Activated naive CD4-positive, alpha-beta T cell treated with anti-CD3 and anti-CD28 coated beads for 36 hours (primary cell): ENCODE results near the gene EVL. TPM values are rescaled to one million over a fixed set of nuclear protein-coding genes. Genes with fewer than 3 reads are reported as not detected.
"Not testable (repeated sequence)": the region's sequence is repeated elsewhere in the genome, so short reads cannot be mapped to it uniquely, and the experiment has no call there.

Source experiments
- CTCF ChIA-PET: fragments of 350-600 bp; sonication (Branson Sonifier 250); formaldehyde crosslinking; loops from one replicate; lab custom pipeline; 2021; ENCODE audit warnings: antibody characterized with exemption; lab: Charles Lee
- DNase-seq: peaks from one replicate; pipeline ENCODE4 v3.0.0-alpha.2; 2020
- H3K27ac Mint-ChIP-seq: one replicate; pipeline ENCODE4 v1.8.0; 2021; ENCODE audit warnings: mild to moderate bottlenecking, mixed read lengths
- H3K27me3 Mint-ChIP-seq: one replicate; pipeline ENCODE4 v1.8.0; 2021; ENCODE audit warnings: low read depth, mixed read lengths
- H3K36me3 Mint-ChIP-seq: one replicate; pipeline ENCODE4 v1.8.0; 2021; ENCODE audit warnings: low read depth, mixed read lengths
- H3K4me1 Mint-ChIP-seq: one replicate; pipeline ENCODE4 v1.8.0; 2021; ENCODE audit warnings: low read depth, mixed read lengths
- H3K4me3 Mint-ChIP-seq: one replicate; pipeline ENCODE4 v1.8.0; 2021; ENCODE audit warnings: mild to moderate bottlenecking, moderate library complexity, mixed read lengths
- H3K9me3 Mint-ChIP-seq: one replicate; pipeline ENCODE4 v1.8.0; 2021; ENCODE audit warnings: mixed read lengths
- intact Hi-C: fragments of 100-400 bp; cut with micrococcal nuclease; formaldehyde crosslinking; loops from one replicate; pipeline ENCODE4 v1.15.1; 2023
- total RNA-seq, 2 experiments: library from RNA; stranded (reverse); gene quantifications; one replicate each; pipeline ENCODE4 v1.2.3, GENCODE V29; 2021

The EVL gene
- total RNA-seq, 2 experiments from 2014 or later: 173 to 175 TPM

DNA sequence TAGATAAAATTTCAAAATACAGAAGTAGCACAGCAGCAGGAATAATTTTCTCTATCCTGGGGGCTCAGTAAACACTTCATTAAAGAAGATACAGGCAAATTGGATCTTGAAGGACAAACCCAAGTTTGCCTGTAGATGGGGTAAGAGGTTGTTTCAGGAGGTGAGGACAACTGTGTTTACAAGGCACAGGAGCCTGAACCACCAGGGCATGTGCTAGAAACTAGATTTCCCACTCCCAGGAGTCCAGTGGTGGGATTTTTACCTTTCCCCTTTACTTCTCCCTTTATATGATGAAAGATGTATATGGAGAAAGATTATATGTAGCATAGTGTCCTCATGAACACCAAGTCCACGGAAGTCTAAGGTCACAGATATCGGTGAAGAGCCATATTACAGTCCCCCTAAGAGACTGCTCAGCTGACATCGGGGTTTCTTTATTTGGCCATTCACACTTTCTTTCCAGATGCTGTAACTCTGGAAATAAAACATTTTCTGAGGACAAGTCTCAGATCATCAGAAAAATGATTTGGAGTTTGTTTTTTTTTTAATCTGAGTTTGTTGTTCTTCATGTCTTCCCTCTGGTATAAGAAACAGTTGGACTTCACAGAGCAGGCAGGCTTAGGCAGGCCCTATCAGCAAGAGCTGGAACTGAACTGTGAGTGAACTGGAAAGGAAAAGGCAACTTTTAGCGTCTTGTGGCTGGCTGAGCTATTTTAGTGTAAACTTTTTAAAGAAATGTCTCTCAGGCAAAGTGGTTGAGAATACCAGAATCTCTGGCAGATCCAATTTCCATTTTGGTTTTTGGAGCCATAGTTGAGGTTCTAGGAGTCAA lies 8.0 kb upstream of the EVL start:
- peaks cover 2% of the 10 kb centered on the region for H3K36me3 Mint-ChIP-seq
- peaks cover 52% of the 10 kb centered on the region for H3K4me1 Mint-ChIP-seq
- peak overlapping the region; percentile 25 for H3K4me3 Mint-ChIP-seq
- no peaks in the 10 kb centered on the region for H3K27me3 Mint-ChIP-seq
- peak overlapping the region; percentile 80 for H3K27ac Mint-ChIP-seq
- H3K9me3 Mint-ChIP-seq: no peaks in the 10 kb centered on the region
- CTCF ChIA-PET: interaction anchor here (0.5 to 4.5 kb wide), 17 partner anchors 10 to 327 kb away, joined by 3 to 34 read pairs (median 3); no protein-coding TSS in a partner anchor
- no peak for DNase-seq
- intact Hi-C loops: loop anchor here (1.0 to 5.0 kb wide), 4 partner anchors 8 to 136 kb away; partner anchors contain the start of genes DEGS2 and EVL

DNA sequence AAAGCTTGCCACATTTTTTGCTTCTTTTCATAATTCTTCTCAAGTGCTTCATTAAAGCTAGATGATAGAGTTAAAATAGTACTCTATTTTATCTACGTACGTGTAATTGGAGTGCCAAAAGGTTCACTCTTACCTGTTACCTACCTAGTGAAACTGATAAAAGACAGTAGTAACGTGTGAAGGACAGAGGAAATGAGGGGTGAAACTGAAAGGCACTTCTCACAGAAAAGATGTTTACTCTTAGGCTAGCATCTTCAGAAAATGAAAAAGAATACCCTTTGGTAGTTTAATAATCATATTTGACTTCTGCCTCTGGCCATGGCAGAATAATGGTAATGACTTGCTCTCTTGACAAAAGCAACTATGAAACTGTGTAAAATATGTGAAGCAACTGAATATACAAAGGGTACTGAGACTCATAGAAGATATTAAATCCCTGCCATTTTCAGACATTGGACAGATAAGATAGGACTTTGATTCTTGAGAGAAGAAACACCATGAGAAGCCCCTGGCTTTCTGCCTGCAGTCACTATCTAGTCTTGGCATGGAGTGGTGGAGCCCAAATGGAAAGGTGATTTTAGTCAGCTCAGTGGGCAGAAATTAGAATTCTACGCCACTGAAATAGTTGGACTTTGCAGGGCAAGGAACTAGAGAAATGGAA lies 6.3 kb upstream of the EVL start:
- CTCF ChIA-PET: interaction anchor here (1.2 to 4.5 kb wide), 5 partner anchors 13 to 49 kb away, joined by 3 to 34 read pairs (median 12); no protein-coding TSS in a partner anchor
- Mint-ChIP-seq H3K4me1 (peaks cover 69% of the 10 kb centered on the region), H3K9me3 (no peaks in the 10 kb centered on the region), H3K27me3 (no peaks in the 10 kb centered on the region), H3K36me3 (peaks cover 2% of the 10 kb centered on the region), H3K27ac (peak overlapping the region; percentile 100), H3K4me3 (peak overlapping the region; percentile 72)
- DNase-seq: no peak
- intact Hi-C loops: loop anchor here (1.0 to 5.0 kb wide), 2 partner anchors 10 to 98 kb away; partner anchors contain the start of gene DEGS2

DNA sequence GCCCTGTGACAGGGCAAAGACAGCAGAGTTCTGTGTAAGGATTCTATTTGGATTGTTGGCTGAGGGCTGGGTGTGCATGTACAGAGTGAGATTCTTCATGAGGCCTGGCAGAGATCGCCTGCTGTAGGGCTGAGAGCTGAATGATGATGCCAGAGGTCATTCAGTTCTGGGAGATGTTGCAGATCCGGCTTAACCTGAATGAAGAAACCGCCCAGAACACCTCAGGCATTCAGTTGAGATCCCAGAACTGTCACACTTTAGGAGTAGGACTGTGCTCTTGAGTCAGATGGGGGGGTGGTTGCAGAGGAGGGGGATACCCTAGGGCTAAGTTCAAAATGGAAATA lies 5.8 kb upstream of the EVL start:
- H3K4me3 Mint-ChIP-seq: peak overlapping the region; percentile 72
- intact Hi-C loops: loop anchor here (1.0 to 5.0 kb wide), 2 partner anchors 10 to 98 kb away; partner anchors contain the start of gene DEGS2
- peaks cover 2% of the 10 kb centered on the region for H3K36me3 Mint-ChIP-seq

DNA sequence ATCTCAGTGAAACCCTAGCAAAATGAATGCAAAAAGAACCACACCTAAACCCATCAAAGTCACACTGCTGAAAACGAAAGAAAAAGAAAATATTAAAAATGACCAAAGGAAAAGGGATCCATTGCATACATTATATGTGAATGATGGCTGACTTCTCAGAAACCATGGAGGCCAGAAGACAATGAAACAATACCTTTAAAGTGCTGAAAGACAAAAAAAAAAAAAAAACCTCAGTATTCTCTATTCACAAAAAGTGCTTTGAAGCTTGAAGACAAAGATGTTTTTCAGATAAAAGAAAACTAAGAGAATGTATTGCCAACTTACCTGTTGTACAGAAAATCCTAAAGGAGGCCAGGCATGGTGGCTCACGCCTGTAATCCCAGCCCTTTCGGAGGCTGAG lies 4.5 kb upstream of the EVL start:
- Mint-ChIP-seq H3K9me3 (no peaks in the 10 kb centered on the region), H3K27me3 (no peaks in the 10 kb centered on the region), H3K36me3 (peaks cover 2% of the 10 kb centered on the region), H3K27ac (peak overlapping the region; percentile 100), H3K4me3 (peak overlapping the region; percentile 56), H3K4me1 (peaks cover 85% of the 10 kb centered on the region)
- CTCF ChIA-PET: interaction anchor here (0.6 to 1.8 kb wide), 8 partner anchors 11 to 162 kb away, joined by 3 to 7 read pairs (median 4); no protein-coding TSS in a partner anchor
- intact Hi-C loops: loop anchor here (10.0 kb wide), 1 partner anchor 786 kb away; the partner anchor contains the start of gene BCL11B
- no peak for DNase-seq

More for the DNA sequence above, 5.8 kb upstream of the EVL start:
- Mint-ChIP-seq H3K9me3 (no peaks in the 10 kb centered on the region), H3K27me3 (no peaks in the 10 kb centered on the region), H3K27ac (peak overlapping the region; percentile 100), H3K4me1 (peaks cover 74% of the 10 kb centered on the region)
- CTCF ChIA-PET: interaction anchor here (1.2 to 4.5 kb wide), 4 partner anchors 12 to 49 kb away, joined by 3 to 34 read pairs (median 10); no protein-coding TSS in a partner anchor
- peak; percentile 55 for DNase-seq

DNA sequence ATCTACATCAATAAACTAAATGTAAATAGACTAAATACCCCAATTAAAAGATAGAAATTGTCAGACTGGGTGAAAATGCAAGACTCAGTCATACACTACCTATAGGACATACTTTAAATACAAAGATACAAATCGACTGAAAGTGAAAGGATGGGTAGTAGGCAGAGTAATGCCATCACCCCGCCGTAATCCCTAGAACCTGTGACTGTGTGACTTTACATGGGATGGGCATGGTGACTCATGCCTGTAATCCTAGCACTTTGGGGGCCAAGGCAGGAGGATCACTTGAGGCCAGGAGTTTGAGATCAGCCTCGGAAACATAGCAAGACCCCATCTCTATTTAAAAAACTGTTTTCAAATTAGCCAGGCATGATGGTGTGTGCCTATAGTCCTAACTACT lies 2.6 kb upstream of the EVL start:
- intact Hi-C loops: loop anchor here (10.0 kb wide), 1 partner anchor 788 kb away; the partner anchor contains the start of gene BCL11B
- H3K4me3 Mint-ChIP-seq: peak overlapping the region; percentile 73
- H3K27me3 Mint-ChIP-seq: no peaks in the 10 kb centered on the region
- H3K4me1 Mint-ChIP-seq: peaks cover 83% of the 10 kb centered on the region
- peaks cover 5% of the 10 kb centered on the region for H3K36me3 Mint-ChIP-seq
- no peaks in the 10 kb centered on the region for H3K9me3 Mint-ChIP-seq
- CTCF ChIA-PET: interaction anchor here (1.6 kb wide), 1 partner anchor 11 kb away, joined by 6 read pairs; no protein-coding TSS in a partner anchor
- peak overlapping the region; percentile 100 for H3K27ac Mint-ChIP-seq
- DNase-seq: peak; percentile 79

DNA sequence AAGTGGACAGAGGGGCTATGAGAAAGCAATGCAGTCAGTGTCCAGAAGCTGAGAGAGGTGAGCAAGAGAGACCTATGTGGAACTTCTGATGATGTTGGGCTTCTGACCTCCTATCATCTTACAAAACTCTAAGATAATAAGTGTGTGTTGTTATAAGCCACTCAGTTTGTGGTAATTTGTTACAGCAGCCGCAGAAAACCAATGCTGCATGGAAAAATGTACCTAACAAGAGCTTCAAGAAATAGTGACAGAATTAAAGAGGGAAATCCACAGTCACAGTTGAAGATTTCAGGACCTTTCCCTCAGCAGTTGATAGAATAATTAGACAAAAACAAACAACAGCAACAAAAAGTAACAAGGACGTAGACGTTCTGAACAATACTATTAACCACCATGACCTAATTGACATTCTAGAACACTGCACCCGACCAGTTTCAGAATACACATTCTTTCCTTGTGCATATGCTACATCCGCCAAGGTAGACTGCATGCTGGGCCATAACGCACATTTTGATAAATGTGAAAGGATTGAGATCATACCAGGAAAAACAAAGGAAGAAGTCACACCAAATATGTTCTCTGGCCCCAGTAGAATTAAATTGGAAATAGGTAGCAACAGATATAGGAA lies 1.8 kb upstream of the EVL start:
- CTCF ChIA-PET: interaction anchor here (34.6 kb wide), 1 partner anchor 37 kb away, joined by 932 read pairs; no protein-coding TSS in a partner anchor
- intact Hi-C loops: loop anchor here (10.0 kb wide), 1 partner anchor 789 kb away; the partner anchor contains the start of gene BCL11B
- DNase-seq: peak; percentile 59
- H3K27me3 Mint-ChIP-seq: no peaks in the 10 kb centered on the region
- H3K4me1 Mint-ChIP-seq: peaks cover 84% of the 10 kb centered on the region
- H3K9me3 Mint-ChIP-seq: no peaks in the 10 kb centered on the region
- peaks cover 12% of the 10 kb centered on the region for H3K36me3 Mint-ChIP-seq
- peak overlapping the region; percentile 73 for H3K4me3 Mint-ChIP-seq
- peak overlapping the region; percentile 100 for H3K27ac Mint-ChIP-seq

DNA sequence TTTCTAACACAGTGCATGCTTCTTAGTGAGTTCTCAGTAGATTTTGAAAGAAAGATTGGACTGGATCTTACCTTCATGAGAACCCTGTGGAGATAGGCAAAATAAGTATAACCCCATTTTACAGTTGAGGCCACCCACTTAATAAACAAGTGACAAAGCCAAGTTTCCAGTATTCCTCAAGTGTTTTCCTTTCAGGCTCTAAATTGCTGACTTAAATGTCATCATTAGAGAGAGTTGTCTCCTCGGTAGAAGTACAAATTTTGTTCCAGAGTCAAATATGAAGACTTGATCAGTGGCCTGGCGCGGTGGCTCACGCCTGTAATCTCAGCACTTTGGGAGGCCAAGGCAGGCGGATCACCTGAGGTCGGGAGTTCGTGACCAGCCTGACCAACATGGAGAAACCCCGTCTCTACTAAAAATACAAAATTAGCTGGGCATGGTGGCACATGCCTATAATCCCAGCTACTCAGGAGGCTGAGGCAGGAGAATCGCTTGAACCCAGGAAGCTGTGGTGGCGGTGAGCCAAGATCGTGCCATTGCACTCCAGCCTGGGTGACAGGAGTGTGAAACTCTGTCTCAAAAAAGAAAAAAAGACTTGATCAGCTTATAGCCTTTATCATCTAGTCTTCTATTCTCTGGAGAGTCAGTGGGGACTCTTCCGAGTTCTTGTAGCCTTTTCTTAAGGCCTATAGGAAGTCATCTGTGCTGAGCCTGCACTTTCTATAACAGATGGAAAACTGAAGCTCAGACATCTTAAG lies 708 bp upstream of the EVL start:
- intact Hi-C loops: loop anchor here (1.0 to 10.0 kb wide), 5 partner anchors 7 to 1758 kb away; partner anchors contain the start of genes BCL11B and CYP46A1
- DNase-seq: peak; percentile 59
- peaks cover 14% of the 10 kb centered on the region for H3K36me3 Mint-ChIP-seq
- not testable (repeated sequence) for H3K9me3 Mint-ChIP-seq, H3K27me3 Mint-ChIP-seq
- CTCF ChIA-PET: interaction anchor here (1.5 to 34.6 kb wide), 4 partner anchors 9 to 36 kb away, joined by 4 to 932 read pairs (median 92); no protein-coding TSS in a partner anchor
- H3K27ac Mint-ChIP-seq: peak overlapping the region; percentile 100
- H3K4me3 Mint-ChIP-seq: peak overlapping the region; percentile 83
- peaks cover 80% of the 10 kb centered on the region for H3K4me1 Mint-ChIP-seq

DNA sequence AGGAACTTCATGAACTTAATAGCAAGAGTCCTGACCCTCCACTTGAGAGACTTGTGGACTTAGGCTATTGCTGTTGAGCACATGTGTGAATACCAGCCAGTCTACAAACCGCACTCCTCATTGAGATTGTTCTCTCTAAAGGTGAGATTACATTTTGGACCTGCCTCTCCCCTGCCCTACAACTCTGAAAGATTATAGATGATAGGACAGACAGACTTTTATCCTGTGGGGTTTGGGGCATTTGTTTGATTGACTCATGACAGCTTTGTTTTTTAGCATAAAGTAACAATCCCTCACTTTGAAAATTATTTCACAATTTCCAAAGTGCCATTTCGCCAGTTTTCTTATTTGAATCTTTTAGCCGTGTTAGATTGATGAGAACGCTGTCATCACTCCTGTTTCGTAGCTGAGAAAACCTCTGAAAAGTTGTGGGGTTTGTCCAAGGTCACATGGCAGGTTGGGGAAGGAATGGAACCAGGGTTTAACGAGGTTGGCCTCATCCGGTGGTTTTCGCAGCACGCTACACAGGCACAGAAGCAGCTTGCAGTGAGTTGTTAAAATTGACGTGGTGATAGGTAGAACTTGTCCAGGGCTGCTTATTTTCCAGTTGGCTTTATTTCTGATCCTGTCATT lies 836 bp downstream of the EVL start:
- Mint-ChIP-seq H3K4me1 (peaks cover 80% of the 10 kb centered on the region), H3K9me3 (no peaks in the 10 kb centered on the region), H3K36me3 (peaks cover 14% of the 10 kb centered on the region), H3K27ac (peak overlapping the region; percentile 100), H3K4me3 (peak overlapping the region; percentile 83), H3K27me3 (no peaks in the 10 kb centered on the region)
- intact Hi-C loops: loop anchor here (1.0 to 10.0 kb wide), 7 partner anchors 9 to 1756 kb away; partner anchors contain the start of genes BCL11B and CYP46A1
- peak; percentile 93 for DNase-seq
- CTCF ChIA-PET: interaction anchor here (1.6 to 34.6 kb wide), 4 partner anchors 8 to 34 kb away, joined by 5 to 932 read pairs (median 92); no protein-coding TSS in a partner anchor

DNA sequence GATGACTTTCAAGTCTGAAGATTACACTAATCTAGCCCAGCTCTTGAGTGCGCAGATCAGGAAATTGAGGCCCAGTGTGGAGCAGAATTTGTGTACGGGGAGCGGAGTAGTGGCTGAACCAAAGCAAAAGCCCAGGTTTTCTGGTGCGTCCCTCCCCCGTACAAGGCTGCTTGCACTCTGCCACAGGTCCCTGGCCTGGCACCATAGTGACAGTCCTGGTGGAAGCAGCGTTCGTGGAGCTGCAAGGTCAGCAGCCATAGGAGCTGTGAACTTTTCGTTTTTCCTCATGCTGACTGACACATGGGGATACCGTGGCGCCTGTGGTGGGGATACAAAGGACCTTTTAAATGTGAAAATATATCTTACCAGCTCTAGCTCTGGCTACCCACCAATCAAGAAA lies 1.7 kb downstream of the EVL start:
- H3K36me3 Mint-ChIP-seq: peaks cover 14% of the 10 kb centered on the region
- CTCF ChIA-PET: interaction anchor here (0.7 to 34.6 kb wide), 7 partner anchors 9 to 308 kb away, joined by 3 to 932 read pairs (median 21); a partner anchor contains a TSS
- peak overlapping the region; percentile 100 for H3K27ac Mint-ChIP-seq
- H3K4me1 Mint-ChIP-seq: peaks cover 78% of the 10 kb centered on the region
- no peaks in the 10 kb centered on the region for H3K27me3 Mint-ChIP-seq
- intact Hi-C loops: loop anchor here (1.0 to 10.0 kb wide), 7 partner anchors 136 to 1755 kb away; partner anchors contain the start of genes BCL11B and CYP46A1
- no peaks in the 10 kb centered on the region for H3K9me3 Mint-ChIP-seq
- DNase-seq: peak; percentile 70
- H3K4me3 Mint-ChIP-seq: peak overlapping the region; percentile 83

DNA sequence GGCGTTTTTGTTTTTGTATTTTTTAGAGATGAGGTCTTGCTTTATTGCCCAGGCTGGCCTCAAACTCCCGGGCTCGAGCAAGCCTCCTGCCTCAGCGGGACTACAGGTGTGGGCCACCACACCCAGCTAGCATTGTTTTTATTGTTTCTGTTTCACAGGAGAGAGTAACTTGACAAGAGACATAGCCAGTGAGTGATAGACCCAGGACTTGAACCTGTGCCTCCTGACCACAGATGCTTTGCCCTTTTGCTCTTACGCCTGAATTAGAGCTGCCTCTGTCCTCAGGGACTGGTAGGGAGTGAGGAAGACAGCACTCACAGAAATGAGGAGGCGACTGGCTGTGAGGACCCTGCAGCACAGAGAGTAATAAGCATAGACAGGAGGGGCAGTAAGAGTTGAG lies 2.3 kb downstream of the EVL start:
- Mint-ChIP-seq H3K27me3 (no peaks in the 10 kb centered on the region), H3K4me3 (peak overlapping the region; percentile 83), H3K27ac (peak overlapping the region; percentile 100), H3K9me3 (no peaks in the 10 kb centered on the region), H3K4me1 (peaks cover 76% of the 10 kb centered on the region), H3K36me3 (peaks cover 14% of the 10 kb centered on the region)
- intact Hi-C loops: loop anchor here (1.0 to 10.0 kb wide), 6 partner anchors 137 to 1755 kb away; partner anchors contain the start of genes BCL11B and CYP46A1
- CTCF ChIA-PET: interaction anchor here (0.7 to 34.6 kb wide), 7 partner anchors 9 to 308 kb away, joined by 3 to 932 read pairs (median 21); a partner anchor contains a TSS
- DNase-seq: peak; percentile 44
